SW480 (cell line): ENCODE results near the gene HSD11B2.

Source experiments
- DNase-seq: peaks from one replicate; pipeline ENCODE4 v3.0.0-alpha.2; 2016; ENCODE audit warnings: low spot score

HSD11B2 gene

GRCh38 chr16:67430977-67431774, at the start of gene HSD11B2:
Gene HSD11B2, plus strand, starts transcription at chr16:67431121. Its CDS starts 128 bp downstream, at chr16:67431249.
- peak; percentile 67 for DNase-seq

GRCh38 chr16:67383284-67383683, 47.6 kb upstream of the HSD11B2 start:
- DNase-seq = no peak

- DNase-seq = no peak
These were observed 46.0 kb upstream of the HSD11B2 start for GRCh38 chr16:67384778-67385510.

- no peak for DNase-seq
These were observed 44.0 kb upstream of the HSD11B2 start for GRCh38 chr16:67386861-67387455.

GRCh38 chr16:67387479-67388079, 43.3 kb upstream of the HSD11B2 start:
- DNase-seq = no peak

DNA sequence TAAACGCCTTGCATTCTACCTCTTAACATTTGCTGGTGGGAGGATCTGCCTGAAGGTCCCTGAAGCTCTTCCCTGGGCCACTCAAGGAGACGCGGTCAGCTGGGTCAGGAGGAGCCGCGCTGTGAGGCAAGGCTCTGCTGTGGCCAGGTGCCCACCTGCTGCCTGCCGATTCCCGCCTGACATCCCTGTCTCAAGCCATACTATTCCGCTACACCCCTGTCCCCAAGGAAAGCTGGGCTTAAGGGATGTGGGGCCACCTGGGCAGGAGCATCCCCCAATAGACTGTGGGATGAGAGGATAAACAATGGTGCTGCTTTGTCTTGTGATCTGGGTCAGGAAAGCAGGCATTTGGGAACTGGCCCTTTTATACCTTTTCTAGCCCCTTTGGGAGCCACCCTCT, 42.7 kb upstream of the HSD11B2 start:
- no peak for DNase-seq

GRCh38 chr16:67388591-67388990, 42.3 kb upstream of the HSD11B2 start:
- DNase-seq = no peak

GRCh38 chr16:67389911-67390815, 40.8 kb upstream of the HSD11B2 start:
- no peak for DNase-seq

GRCh38 chr16:67390816-67391423, 40.0 kb upstream of the HSD11B2 start:
- no peak for DNase-seq

DNA sequence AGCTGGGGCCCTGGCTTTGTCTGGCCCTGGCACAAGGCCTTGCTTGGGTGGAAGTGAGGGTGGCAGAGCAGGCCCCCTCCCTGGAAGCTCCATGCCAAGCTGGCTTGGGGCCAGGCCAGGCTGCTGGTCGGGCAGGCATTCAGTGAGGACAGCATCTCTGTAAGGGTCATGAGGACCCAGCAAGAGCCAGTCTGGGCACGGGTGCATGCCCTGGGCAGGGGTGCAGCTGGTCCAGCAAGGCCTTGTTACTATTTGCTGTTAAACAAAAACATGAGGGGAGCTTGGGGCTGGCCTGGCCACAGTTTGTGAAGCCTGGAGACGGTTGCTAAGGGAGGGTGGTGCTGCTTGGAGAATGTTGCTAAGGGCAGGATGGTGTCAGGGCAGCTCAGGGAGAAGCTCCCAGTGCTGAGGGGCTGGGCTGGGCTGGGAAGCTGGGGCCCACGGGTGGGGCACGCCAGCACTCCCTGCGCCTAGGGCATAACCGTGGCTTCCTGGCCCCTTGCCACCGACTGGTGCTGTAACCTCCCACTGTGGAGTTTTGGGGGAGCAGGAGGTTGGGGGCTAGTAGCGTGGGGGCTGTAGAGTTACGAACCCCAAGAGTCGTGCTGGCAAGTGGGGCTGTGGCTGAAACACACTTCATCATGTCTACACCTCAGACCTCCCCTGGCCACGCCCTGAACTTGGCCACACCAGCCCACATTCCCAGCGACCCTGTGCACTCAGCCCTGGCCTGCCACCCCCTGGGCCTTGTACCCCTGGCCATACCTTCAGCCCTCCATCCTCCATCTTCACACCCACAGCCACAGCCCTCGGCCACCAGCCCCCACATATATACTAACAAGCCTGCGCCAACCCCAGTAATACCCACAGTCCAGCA, 39.3 kb upstream of the HSD11B2 start:
- no peak for DNase-seq

DNA sequence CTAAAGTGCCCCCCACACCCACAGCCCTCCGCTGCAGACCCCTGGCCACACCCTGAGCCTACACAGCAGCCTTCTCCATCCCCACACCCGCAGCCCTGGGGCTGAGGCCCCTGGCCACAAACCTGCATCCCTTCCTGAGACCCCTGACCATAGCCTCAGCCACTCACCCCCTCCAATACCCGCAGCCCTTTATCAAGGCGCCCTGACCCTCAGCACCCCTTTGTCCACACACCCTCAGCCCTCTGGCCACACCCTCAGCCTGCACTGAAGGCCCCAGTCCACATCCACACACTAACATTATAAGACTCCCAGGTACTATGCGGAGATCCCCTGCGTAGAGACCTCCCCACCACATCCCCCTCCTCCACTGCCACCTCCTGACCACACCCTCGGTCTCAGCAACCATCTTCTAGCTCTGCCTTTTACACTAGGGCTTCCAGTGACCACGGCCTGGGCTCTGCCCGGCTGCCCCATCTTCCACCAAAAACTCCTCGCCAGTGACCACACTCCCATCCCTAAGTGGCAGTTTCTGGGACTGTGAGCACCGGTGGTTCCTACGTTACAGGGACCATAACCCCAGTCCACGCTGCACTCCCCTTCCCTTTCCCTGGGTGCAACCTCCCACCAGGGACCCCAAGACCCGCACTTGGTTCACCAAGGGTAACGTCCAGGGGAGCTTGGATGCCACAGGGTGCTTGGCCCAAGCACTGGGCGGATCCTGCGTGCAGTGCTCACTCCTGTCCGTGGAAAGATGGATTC, 38.4 kb upstream of the HSD11B2 start:
- no peak for DNase-seq

GRCh38 chr16:67393111-67393787, 37.7 kb upstream of the HSD11B2 start, which contains the start of gene TPPP3:
Gene TPPP3, minus strand, starts transcription at chr16:67393498. Its CDS starts 2,387 bp downstream, at chr16:67391111.
- DNase-seq = peak; percentile 69

- no peak for DNase-seq
These were observed 37.1 kb upstream of the HSD11B2 start for GRCh38 chr16:67393788-67394154.

- DNase-seq = no peak
These were observed 36.5 kb upstream of the HSD11B2 start for GRCh38 chr16:67394155-67395104.

DNA sequence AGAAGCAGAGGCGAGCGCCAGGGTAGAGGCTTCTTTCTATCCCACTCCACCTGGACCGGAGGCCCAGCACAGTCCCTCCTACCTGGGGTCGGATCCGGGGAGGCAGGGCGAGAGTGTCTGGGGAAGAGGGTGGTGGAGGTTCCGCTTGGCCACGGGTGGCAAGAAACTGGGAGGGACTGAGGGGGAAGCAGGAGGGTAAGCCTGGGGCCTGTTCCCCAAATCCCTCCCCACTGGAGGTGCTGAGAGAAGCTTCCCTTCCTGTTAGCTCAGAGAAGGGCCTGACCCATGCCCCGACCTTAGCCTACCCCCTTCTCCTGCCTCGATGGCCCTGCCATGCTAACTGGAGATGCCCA, 35.8 kb upstream of the HSD11B2 start:
- no peak for DNase-seq

DNA sequence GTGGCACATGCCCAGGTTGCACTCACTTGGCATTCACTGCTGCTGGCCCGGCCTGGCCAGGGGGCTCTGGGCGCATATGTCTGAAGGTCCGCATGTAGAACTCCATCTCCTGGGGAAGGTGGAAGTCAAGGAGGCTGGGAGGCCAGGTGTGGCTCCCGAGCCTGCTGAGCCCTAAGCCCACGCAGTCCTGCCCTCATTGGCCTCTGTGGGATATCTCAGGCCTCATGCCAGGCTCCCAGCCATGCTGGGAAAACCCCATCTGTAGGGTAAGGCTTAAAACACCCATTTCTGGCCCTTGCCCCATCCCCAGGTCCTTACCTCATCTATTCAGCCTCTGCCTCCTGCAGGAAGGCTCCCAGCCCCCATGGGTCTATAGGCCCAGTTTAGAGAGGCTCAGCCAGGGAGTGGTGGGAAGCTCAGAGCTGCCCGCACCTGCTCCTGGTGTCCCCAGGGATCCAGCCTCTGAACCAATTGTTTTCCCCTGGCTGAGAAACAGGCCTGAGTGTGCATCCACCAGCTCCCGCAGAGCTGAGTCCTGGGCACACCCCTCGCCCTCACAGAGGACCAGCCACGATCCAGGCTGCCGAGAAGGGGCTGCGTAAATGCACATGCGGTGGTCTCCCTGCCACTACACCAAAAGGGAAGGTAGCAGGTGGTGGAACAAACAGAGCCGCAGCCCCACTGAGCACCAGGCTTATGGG, 35.3 kb upstream of the HSD11B2 start:
- DNase-seq = peak; percentile 56
